ENCODE measurements around the gene MYL5.

MYL5 gene

DNA sequence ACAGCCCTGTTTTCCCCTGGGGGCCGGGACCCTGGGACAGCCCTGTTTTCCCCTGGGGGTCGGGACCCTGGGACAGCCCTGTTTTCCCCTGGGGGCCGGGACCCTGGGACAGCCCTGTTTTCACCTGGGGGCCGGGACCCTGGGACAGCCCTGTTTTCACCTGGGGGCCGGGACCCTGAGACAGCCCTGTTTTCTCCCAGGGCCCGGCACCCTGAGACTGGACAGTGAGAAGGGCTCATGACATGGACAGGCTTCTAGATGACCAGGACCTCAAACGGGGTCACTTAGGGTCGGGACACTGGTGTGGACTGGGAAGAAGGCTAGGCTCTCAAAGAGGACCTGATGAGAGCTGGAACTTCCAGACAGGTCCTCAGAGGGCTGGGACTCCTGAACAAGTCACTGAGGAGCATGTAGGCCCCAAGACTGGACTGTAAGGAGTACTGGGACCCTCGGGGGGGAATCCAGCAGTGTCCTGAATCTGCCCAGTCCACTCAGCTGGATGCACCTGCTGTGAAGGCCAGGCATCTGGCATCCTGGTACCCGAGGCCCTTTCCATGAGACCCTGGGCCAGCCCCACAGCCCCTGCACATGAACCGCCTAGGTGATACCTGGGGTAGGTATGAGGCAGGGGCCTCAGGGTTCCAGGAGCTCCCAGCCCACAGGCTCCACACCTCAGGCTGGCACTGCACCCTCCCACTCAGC, 33.7 kb downstream of the MYL5 start:
- DNase-seq (ENCODE audit: low read depth) = no peak

DNA sequence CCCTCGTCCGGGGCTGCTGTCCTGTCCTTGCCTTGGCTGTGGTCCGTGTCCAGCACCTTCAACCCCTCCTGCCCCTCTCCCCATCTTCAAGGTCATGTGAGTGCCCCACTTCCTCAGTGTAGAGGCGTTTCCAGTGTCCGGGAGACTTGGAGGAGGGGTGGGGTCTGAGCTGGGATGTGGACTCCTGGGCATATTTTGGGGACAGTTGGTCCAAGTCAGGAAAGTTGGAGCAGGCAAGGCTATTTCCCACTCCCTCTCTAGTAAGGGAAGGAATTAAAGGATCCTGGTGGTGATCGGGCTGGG, 34.2 kb downstream of the MYL5 start:
- DNase-seq (ENCODE audit: low read depth) = no peak

DNA sequence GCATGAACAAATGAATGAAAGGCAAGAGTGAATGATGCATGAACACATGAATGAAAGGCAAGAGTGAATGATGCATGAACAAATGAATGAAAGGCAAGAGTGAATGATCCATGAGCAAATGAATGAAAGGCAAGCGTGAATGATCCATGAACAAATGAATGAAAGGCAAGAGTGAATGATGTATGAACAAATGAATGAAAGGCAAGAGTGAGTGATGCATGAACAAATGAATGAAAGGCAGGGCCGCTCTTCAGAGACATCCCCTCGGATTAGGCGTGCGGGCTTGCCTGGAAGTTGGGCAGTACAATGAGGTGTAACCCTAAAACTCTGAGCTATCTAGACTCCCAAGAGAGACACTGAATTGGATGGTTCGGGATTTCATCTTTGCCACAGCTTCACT, 35.0 kb downstream of the MYL5 start:
- DNase-seq (ENCODE audit: low read depth) = no peak

DNA sequence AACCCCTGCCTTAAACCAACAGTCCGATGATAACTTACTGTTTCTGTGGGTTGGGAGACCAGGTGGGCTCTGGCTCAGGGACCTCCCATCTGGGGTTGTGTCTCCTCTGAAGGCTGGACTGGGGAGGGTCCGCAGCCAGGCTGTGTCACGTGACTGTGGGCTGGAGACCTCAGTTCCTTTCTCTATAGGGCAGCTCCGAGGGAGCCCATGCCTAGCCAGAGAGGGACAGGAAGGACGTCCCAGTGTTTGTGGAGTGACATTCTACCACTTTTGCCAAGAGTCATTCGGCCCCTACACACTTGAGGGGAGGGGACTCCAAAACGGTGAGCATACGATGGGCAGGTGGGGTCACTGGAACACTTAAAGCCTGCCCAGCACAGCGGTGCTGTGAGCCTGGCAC, 35.8 kb downstream of the MYL5 start:
- no peak for DNase-seq (ENCODE audit: low read depth)

DNA sequence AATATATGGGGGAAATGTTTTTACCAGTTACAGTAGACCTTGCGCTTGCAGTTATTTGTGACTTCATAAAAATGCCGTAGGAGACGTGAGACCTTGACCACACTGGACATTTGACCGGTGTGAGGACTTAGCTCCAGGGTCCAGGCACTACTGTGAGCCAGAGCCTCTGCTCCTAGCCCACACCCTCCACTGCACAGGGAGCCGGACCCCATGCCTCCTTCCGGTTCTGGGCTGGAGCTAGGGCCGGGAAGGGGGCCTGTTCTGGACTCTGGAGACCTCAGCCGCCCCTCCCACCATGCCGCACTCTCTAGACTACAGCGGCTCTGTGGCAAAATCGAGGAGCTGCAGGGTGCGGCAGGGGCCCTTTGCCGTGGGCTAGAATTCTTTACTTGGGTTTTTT, 36.6 kb downstream of the MYL5 start:
- DNase-seq (ENCODE audit: low read depth) = no peak

DNA sequence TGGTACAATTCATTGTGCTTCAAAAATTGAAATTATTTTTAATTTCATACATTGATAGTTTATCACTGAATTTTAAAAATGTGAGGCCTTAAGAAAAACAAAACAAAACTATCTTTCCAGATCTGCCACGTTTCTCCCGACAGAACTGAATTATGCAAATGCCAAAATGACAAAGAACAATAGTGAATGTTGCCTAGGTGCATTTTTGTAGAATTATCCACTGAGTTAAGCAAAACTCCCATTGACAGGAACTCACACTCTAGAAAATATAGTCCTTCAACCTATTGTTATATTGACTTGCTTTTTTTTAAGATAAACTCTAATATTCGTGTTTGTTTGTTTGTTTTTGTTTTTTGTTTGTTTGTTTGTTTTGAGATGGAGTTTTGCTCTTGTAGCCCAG, 37.8 kb downstream of the MYL5 start:
- no peak for DNase-seq (ENCODE audit: low read depth)

DNA sequence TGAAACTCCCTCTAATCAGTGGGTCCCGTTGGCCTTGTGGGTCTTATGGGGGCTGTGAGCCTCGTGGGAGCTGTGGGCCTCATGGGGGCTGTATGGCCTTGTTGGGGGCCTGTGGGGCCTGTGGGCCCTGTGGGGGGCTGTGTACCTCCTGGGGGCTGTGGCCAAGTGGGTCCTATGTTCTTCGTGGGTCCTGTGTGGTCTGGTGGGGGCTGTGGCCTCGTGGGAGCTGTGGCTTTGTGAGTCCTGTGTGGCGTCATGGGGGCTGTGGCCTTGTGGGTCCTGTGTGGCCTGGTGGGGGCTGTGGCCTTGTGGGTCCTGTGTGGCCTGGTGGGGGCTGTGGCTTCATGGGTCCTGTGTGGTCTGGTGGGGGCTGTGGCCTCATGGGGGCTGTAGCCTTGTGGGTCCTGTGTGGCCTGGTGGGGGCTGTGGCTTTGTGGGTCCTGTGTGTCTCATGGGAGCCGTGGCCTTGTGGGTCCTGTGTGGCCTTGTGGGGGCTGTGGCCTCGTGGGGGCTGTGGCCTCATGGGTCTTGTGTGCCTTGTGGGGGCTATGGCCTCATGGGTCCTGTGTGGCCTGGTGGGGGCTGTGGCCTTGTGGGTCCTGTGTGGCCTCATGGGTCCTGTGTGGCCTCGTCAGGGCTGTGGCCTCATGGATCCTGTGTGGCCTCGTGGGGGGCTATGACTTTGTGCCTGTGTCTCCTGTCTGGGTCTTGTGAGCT, 38.7 kb downstream of the MYL5 start:
- DNase-seq (ENCODE audit: low read depth) = no peak

DNA sequence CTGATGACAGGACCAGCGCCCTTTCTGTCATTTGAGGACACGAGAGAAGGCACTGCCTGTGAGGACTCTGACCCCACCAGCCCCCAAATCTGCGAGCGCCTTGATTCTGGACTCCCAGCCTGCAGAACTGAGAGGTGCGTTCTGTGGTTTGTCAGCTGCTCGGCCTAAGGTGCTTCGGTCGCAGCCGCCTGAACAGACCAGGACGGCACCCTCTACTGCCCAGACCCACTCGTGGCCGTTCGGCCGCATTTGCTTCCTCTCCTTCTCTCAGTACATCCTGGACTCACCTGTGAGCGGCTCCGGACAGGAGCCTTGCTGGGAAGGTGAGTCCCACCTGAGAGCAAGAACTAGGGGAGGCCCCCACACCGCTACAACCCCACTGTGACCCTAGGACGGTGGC, 39.7 kb downstream of the MYL5 start:
- no peak for DNase-seq (ENCODE audit: low read depth)

DNA sequence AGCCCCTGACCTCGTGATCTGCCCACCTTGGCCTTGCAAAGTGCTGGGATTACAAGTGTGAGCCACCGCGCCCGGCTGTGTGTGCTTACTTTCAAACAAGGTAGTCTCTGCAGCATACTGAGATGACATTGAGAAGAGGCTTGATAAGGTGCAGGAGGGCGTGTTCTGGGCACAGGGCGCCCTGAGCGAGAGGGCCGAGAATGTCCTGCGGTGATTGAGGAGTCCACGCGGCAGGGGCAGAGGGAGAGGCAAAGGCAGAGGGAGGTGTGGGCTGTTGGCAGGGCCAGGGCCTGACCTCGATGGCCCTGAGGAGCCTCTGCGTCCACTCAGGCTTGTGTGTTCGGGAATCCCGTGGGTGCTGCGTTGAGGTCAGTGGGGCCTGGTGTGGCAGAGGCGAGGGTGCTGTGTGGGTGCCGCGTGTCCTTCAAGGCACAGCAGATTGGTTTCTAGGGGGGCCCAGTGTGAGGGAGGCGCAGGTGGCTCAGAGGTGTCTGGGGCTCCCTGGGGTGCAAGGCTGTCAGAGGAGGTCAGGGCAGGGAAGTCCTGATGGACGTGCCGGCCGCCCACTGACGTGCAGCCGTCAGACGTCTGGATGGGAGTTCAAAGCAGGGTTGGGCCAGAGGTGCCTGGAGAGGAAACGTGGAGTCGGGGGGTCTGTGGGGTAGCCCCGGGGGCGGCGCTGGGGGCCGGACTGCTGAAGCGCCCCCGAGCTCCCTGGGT, 43.4 kb downstream of the MYL5 start:
- DNase-seq (ENCODE audit: low read depth) = no peak

DNA sequence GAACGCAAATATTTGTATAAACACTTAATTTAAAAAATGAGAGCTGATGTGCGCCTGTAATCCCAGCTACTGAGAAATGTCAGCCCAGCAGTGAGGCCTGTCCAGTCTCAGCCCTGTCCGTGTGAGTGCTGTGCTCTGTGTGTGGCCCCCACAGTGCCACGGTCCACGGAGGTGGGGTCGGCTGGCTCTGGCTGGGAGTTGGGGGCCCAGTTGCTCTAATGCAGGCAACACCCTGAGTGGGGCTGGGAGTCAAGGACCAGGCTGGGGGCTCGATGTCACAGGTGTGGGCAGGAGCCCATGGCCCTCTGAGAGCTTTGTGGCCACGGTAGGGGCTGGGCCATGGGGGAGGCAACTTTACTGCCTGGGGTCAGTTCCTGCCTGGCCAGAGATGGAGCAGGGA, 44.1 kb downstream of the MYL5 start:
- DNase-seq (ENCODE audit: low read depth) = no peak

DNA sequence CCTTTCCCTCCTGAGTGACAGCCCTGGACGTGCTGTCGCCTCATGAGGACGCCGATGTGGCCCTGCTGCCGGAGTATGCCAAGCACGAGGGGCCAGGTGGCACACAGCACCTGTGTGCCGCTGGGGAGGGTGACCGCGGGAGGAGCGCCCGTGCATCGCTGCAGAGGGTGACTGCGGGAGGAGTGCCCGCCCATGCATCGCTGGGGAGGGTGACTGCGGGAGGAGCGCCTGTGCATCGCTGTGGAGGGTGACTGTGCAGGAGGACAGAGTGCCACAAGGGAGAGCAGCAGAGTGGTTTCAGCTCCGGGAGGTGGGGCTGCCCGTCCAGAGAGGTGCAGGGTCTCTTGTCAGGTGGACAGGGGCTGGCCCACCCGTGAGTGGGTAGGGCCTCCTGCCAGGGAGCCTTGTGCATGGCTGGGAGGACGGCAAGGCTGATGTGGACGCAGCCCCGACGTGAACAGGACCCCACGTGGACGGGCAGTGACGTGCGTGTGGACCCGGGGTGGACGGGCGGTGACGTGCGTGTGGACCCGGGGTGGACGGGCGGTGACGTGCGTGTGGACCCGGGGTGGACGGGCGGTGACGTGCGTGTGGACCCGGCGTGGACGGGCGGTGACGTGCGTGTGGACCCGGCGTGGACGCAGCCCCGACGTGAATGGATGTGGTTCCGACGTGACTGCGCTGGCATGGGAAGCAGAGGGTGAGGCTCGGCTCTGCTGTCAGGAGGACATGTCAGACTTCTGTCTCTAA, 45.9 kb downstream of the MYL5 start:
- DNase-seq (ENCODE audit: low read depth) = no peak

DNA sequence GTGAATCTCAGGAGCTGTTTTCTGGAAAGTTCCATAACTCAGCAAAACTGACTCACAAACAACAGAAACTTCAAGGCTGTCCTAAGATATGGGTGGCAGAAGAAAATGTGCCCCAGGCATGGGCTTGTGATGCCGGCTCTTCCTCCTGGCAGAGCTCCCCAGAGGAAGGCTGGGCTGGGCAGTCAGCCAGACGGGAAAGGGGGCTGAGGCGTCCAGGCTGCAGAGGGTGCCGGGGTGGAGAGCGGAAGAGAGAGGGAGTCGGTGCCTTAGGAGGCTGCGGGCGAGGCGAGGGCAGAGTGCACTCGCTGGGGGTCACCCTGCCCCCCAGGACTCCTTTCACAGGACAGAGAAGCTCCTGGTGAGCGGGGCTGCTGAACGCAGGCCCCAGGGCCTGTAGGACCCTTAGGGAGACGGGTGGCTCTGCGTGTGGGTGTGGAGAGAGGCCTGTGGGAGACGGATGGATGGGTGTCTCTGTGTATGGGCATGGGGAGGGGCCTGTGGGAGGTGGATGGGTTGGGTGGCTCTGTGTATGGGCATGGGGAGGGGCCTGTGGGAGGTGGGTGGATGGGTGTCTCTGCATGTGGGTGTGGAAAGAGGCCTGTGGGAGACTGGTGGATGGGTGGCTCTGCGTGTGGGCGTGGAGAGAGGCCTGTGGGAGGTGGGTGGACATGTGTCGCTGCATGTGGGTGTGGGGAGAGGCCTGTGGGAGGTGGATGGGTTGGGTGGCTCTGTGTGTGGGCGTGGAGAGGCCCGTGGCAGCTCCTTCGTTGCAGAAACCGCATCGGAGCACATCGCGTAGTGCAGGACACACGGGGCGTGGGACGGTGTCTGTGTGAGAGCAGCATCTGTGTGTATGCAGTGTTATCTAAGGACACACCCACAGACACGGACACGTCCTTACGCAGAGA, 47.2 kb downstream of the MYL5 start:
- DNase-seq (ENCODE audit: low read depth) = no peak

DNA sequence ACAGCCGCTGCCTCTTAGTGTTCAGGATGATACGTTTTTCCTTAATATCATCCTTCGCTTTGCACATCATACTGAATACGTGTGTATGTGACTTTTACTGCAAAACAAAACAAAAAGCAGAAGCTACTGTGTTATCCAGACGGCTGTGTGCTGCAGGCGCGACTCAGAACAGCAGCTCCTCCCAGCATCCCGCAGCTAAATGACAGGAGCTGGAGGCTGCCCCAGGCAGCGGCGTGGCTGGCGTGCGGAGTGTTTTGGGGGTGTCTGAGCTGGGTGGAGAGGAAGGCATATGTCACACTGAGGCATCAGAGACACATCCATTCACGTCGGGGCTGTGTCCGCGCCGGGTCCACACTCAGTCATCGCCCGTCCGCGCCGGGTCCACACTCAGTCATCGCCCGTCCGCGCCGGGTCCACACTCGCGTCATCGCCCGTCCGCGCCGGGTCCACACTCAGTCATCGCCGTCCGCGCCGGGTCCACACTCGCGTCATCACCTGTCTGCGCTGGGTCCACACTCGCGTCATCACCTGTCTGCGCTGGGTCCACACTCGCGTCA, 47.9 kb downstream of the MYL5 start:
- no peak for DNase-seq (ENCODE audit: low read depth)

DNA sequence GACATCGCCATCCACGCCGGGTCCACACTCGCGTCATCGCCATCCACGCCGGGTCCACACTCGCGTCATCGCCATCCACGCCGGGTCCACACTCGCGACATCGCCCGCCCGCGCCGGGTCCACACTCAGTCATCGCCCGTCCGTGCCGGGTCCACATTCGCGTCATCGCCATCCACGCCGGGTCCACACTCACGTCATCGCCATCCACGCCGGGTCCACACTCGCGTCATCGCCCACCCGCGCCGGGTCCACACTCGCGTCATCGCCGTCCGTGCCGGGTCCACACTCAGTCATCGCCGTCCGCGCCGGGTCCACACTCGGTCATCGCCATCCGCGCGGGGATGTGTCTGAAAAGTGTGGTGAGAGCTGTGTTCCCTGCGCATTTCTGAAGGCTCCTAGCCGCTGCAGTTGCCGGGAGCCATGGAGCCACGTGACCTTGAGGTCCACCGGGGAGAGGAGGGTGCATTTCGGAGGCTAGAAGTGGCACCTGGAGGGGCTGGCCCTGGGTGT, 48.6 kb downstream of the MYL5 start:
- no peak for DNase-seq (ENCODE audit: low read depth)

DNA sequence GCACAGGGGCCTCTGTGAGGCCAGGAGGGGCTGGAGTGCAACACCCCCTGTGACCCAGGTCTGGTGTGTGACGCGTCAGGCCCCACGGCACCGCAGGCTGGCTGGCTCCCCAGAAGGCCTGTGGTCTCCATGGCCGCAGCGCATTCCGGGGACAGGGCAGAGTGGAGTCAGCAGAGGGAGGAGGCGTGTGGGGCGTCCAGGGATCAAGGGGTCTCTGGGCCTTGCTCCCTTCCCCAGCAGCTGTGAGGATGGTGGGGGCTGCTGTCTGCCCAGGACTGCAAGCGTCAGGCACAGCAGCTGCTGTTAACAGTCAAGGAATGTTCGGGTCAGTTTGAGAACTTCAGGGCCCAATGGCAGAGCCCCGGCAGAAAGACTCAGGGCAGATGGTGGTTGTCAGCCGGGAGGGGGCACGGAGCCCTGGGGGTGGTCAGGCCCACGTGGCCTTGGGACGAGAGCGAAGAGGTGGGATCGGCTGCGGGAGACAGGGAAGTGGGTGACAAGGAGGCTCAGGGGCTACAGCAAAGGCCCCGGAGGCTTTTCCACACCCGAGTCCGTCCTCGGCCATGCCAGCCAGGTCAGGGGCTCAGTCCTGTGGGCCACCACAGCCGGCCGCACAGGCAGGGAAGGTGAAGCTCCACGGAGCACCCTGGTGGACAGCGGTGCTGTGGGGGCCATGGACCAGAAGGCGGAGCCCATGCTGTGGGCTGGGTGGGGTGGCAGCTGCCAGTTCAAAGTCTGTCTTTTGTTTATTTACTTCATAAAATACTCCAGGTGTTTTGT, 49.6 kb downstream of the MYL5 start:
- DNase-seq (ENCODE audit: low read depth) = no peak

DNA sequence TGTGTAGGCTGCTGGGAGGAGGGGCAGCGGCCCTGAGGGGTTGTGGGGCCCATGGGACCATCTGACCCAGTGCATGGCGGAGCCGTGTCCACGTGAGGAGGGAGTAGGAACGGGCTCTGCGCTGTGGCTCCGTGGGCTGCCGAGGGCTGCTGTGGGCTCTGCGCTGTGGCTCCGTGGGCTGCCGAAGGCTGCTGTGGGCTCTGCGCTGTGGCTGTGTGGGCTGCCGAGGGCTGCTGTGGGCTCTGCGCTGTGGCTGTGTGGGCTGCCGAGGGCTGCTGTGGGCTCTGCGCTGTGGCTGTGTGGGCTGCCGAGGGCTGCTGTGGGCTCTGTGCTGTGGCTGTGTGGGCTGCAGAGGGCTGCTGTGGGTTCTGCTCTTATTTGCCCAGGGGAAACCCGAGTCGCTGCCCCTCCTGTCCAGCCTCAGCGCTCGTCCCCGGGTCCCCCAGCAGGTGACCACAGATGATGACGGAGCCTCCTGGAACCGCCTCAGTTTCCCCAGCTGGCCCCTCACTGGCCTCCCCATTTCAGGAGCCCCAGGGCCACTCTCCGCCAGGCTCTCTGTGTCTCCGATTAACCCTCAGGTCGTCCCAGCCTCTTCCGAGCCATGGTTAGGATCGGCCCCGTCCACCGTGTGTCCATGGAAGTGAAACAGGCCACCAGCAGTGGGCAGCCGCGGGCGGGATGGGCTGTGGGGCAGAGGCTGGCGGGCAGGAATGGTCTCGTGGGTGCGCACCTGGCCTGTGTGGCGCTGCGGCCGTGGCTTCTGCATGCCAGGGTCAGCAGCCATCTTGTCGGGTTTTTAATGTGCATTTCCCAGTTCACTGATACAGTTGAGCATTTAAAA, 51.3 kb downstream of the MYL5 start:
- DNase-seq (ENCODE audit: low read depth) = no peak

DNA sequence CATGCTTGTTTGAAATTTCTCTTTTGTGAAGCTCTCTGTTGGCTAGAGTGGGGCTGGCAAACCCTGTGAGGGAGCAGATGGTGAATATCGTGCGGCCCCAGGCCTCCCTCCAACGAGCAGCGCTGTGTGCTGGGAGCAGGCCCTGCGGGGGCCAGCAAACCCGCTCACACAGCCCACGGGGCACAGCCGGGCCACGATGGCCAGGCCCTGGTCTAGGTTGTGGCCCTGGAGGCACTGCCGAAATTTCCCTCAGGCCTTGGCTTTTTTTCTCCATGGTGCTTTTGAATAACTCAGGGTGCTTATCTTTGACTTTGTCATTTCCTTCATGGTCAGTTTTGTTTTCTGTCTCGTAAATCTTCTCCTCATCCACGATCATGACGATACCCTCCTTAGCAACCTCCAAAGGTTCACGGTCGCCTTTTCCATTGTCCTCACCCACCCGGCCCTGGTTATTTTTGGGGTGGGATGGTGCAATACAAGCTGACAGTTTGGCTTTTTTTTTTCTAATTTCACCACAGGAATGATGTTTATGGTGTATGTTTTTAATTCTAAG, 52.0 kb downstream of the MYL5 start:
- DNase-seq (ENCODE audit: low read depth) = no peak

DNA sequence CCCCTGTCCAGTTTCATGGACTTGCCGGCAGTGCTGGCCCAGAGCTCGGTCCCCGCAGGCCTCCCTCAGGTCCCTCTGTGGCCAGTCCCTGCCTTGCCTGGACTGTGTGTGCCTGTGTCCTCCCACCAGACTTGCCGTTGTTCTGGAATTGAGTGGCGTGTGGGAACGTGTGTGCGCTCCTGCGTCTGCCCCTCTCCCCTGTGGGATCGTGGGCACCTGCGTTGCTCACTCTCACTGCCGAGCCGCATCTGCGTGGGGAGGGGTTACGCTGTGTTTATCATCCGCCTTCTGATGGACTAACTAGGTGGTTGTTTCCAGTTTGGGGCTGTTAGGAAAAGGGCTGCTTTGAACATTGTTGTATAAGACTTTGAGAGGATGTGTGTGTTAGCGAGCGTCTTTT, 52.5 kb downstream of the MYL5 start:
- no peak for DNase-seq (ENCODE audit: low read depth)

DNA sequence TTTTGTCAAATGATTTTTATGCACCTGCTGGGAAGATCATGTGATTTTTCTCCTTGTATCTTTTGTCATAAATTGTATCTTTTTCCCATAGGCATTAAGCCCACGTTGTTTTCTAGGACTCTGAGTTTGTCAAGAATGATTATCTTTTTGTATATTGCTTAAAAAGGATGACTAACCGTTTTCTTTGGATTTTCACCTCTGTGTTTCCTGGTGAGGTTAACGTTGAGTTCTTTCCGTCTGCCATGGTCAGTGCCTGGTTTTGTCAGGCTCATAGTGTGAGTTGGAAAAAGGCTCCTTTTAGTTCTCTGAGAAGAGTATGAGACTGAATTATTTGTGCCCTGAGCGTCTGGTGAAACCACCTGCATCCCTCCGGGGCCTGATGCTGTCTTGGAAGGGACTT, 53.2 kb downstream of the MYL5 start:
- no peak for DNase-seq (ENCODE audit: low read depth)
